A673 (cell line): Measurements from ENCODE around the gene NEMP1. TPM values are rescaled to one million over a fixed set of nuclear protein-coding genes. Genes with fewer than 3 reads are reported as not detected.

Source experiments
- BruUV-seq: library from RNA; stranded (reverse); fragments of 400-500 nt; replicated peaks from 2 replicates; lab custom pipeline; 2021; lab: Mats Ljungman, UMichigan
- CTCF ChIA-PET: fragments of 300-600 bp; sonication (Branson Sonifier 250); formaldehyde crosslinking; loops from one replicate; lab custom pipeline; 2022; ENCODE audit warnings: antibody characterized with exemption; lab: Charles Lee
- POLR2A ChIA-PET: fragments of 300-600 bp; sonication (Branson Sonifier 250); formaldehyde crosslinking; loops from one replicate; lab custom pipeline; 2022; ENCODE audit warnings: antibody characterized with exemption; ENCODE audit not compliant: low non-redundant PET; lab: Charles Lee
- DNase-seq: peaks from one replicate; pipeline ENCODE4 v3.0.0-alpha.2; 2015; ENCODE audit warnings: low spot score
- H3K27ac ChIP-seq: fragments of 200-600 bp; sonication (generic); 2 replicates; pipeline ENCODE4 v1.5.1; 2016; ENCODE audit warnings: mixed run types, low read depth, mild to moderate bottlenecking, mixed read lengths, antibody characterized with exemption, low read length; ENCODE audit not compliant: poor library complexity, severe bottlenecking
- H3K27me3 ChIP-seq: fragments of 200-600 bp; sonication (generic); replicated peaks from 2 replicates; pipeline ENCODE4 v1.6.1; 2017; ENCODE audit warnings: mixed run types, low read depth, mild to moderate bottlenecking, mixed read lengths, antibody characterized with exemption, low read length; ENCODE audit not compliant: insufficient read depth, poor library complexity
- H3K36me3 ChIP-seq: fragments of 200-600 bp; sonication (generic); 2 replicates; pipeline ENCODE4 v1.6.1; 2016; ENCODE audit warnings: mixed run types, mild to moderate bottlenecking, mixed read lengths, antibody characterized with exemption, low read length; ENCODE audit not compliant: insufficient read depth, poor library complexity, severe bottlenecking
- H3K4me1 ChIP-seq: fragments of 200-600 bp; sonication (generic); 2 replicates; pipeline ENCODE4 v1.6.1; 2017; ENCODE audit warnings: mixed run types, mild to moderate bottlenecking, mixed read lengths, antibody characterized with exemption, low read length; ENCODE audit not compliant: insufficient read depth, poor library complexity, severe bottlenecking
- H3K4me3 ChIP-seq: fragments of 200-600 bp; sonication (generic); 2 replicates; pipeline ENCODE4 v1.5.1; 2016; ENCODE audit warnings: low read depth, mixed run types, mild to moderate bottlenecking, mixed read lengths, low read length; ENCODE audit not compliant: poor library complexity, severe bottlenecking
- H3K9me3 ChIP-seq: fragments of 200-600 bp; sonication (generic); 2 replicates; pipeline ENCODE4 v1.6.1; 2016; ENCODE audit warnings: mixed run types, low read depth, mild to moderate bottlenecking, mixed read lengths, antibody characterized with exemption, low read length; ENCODE audit not compliant: poor library complexity, severe bottlenecking
- EZH2 ChIP-seq: fragments of 200-600 bp; sonication (generic); IDR thresholded peaks from 2 replicates; pipeline ENCODE4 v1.6.1; 2017; ENCODE audit warnings: borderline replicate concordance, low read depth, mild to moderate bottlenecking, mixed read lengths, antibody characterized with exemption, low read length; ENCODE audit not compliant: poor library complexity, severe bottlenecking
- intact Hi-C: fragments of 100-400 bp; cut with micrococcal nuclease; formaldehyde crosslinking; loops from one replicate; pipeline ENCODE4 v1.10.0; 2022; ENCODE audit not compliant: unreplicated experiment
- total RNA-seq: library from RNA; stranded (reverse); gene quantifications from 2 replicates; pipeline ENCODE4 v1.2.3, GENCODE V29; 2021
- TF ChIP-seq, protein P1 (sequence below): fragments of 300-800, 200-600 bp; sonication (generic); conservative IDR thresholded peaks from 2 replicates; pipeline ENCODE4 v1.5.1; 2017; ENCODE audit warnings: low read depth, mild to moderate bottlenecking, antibody characterized with exemption, low read length, moderate library complexity, mixed read lengths

The NEMP1 gene
- total RNA-seq, 1 experiment from 2014 or later: 68.6 TPM

DNA sequence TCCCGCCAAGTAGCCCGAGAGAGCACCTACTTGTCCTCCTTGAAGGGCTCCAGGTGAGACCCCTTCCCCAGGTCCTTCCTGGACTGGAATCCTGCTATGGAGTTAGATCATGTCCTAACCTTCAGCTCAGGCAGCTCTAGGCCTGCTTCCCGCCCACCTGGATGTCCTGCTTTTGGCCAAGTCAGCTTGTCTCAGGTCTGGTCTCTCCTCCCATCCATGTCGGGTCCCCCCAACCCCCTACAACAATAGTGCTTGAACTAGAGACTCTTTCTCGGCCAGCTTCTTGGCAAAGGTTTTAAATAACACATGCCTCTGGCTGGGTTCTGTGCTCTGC lies 13.9 kb upstream of the NEMP1 start:
- Histone ChIP-seq H3K36me3 (peaks cover 64% of the 10 kb centered on the region), H3K4me3 (peak overlapping the region; percentile 93), H3K4me1 (peaks cover 46% of the 10 kb centered on the region), H3K9me3 (no peaks in the 10 kb centered on the region), H3K27ac (peak overlapping the region; percentile 75), H3K27me3 (no peaks in the 10 kb centered on the region)
- intact Hi-C loops: no loop called here
- no peak for TF ChIP-seq EZH2
- TF ChIP-seq, protein P1, sequence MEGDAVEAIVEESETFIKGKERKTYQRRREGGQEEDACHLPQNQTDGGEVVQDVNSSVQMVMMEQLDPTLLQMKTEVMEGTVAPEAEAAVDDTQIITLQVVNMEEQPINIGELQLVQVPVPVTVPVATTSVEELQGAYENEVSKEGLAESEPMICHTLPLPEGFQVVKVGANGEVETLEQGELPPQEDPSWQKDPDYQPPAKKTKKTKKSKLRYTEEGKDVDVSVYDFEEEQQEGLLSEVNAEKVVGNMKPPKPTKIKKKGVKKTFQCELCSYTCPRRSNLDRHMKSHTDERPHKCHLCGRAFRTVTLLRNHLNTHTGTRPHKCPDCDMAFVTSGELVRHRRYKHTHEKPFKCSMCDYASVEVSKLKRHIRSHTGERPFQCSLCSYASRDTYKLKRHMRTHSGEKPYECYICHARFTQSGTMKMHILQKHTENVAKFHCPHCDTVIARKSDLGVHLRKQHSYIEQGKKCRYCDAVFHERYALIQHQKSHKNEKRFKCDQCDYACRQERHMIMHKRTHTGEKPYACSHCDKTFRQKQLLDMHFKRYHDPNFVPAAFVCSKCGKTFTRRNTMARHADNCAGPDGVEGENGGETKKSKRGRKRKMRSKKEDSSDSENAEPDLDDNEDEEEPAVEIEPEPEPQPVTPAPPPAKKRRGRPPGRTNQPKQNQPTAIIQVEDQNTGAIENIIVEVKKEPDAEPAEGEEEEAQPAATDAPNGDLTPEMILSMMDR: no peak
- POLR2A ChIA-PET: interaction anchor here (0.6 to 1.4 kb wide), 2 partner anchors 13 to 82 kb away, joined by 3 read pairs; no protein-coding TSS in a partner anchor
- no TSS peak for BruUV-seq
- DNase-seq: no peak
- CTCF ChIA-PET: interaction anchor here (1.5 to 3.1 kb wide), 2 partner anchors 23 to 456 kb away, joined by 3 to 23 read pairs; no protein-coding TSS in a partner anchor

DNA sequence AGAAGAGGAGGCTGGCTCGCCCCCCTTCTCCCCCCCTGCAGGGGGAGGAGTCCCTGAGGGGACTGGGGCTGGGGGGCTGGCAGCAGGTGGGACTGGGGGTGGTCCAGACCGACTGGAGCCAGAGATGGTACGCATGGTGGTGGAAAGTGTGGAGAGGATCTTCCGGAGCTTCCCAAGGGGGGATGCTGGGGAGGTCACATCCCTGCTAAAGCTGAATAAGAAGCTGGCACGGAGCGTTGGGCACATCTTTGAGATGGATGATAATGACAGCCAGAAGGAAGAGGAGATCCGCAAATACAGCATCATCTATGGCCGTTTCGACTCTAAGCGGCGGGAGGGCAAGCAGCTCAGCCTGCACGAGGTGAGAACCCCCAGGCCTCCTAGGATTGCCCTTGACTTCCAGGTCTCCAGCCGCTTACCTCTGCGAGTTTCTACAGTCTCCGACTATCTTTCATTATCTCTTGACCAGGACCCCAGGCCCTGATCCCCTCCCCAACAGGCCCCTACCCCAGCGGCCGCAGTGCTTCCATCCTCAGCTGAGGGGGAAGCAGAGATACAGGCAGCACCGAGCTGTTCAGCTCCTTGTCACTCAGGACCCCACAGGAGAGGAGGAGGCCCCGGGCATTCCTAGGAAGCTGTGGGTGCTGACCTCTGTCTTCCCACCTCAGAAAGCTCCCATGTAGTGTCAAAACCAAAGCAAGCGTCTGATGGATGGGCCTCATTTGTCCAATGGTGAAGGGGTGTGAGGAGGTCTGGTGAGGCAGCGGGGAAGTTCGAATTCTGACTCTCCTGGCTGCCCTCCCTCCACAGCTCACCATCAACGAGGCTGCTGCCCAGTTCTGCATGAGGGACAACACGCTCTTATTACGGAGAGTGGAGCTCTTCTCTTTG lies 13.3 kb upstream of the NEMP1 start:
- no peaks in the 10 kb centered on the region for H3K27me3 ChIP-seq
- no peak for DNase-seq
- TF ChIP-seq, protein P1: no peak
- TF ChIP-seq EZH2: no peak
- no peaks in the 10 kb centered on the region for H3K9me3 ChIP-seq
- CTCF ChIA-PET: interaction anchor here (1.5 to 3.1 kb wide), 2 partner anchors 22 to 455 kb away, joined by 3 to 23 read pairs; no protein-coding TSS in a partner anchor
- peak overlapping the region; percentile 75 for H3K27ac ChIP-seq
- no TSS peak for BruUV-seq
- peak overlapping the region; percentile 93 for H3K4me3 ChIP-seq
- H3K4me1 ChIP-seq: peaks cover 46% of the 10 kb centered on the region
- intact Hi-C loops: no loop called here
- peaks cover 60% of the 10 kb centered on the region for H3K36me3 ChIP-seq
- POLR2A ChIA-PET: interaction anchor here (0.6 to 1.4 kb wide), 2 partner anchors 12 to 81 kb away, joined by 3 read pairs; no protein-coding TSS in a partner anchor

DNA sequence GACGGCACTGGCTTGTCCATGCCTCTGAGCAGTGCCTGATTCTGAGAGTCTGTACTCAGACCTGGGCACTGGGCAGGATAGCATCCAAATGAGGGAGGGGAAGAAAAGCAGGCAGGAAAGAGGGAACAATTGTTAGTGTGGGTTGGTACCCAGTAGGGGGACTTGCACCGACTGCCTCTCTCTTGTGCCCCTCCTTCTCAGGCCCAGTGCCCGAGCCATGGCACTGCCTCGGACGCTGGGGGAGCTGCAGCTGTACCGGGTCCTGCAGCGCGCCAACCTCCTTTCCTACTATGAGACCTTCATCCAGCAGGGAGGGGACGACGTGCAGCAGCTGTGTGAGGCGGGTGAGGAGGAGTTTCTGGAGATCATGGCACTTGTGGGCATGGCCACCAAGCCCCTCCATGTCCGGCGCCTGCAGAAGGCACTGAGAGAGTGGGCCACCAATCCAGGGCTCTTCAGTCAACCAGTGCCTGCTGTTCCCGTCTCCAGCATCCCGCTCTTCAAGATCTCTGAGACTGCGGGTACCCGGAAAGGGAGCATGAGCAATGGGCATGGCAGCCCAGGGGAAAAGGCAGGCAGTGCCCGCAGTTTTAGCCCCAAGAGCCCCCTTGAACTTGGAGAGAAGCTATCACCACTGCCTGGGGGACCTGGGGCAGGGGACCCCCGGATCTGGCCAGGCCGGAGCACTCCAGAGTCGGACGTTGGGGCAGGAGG lies 12.5 kb upstream of the NEMP1 start:
- peaks cover 52% of the 10 kb centered on the region for H3K36me3 ChIP-seq

More for the DNA sequence above, 12.5 kb upstream of the NEMP1 start:
- Histone ChIP-seq H3K4me1 (peaks cover 51% of the 10 kb centered on the region), H3K27me3 (no peaks in the 10 kb centered on the region), H3K9me3 (no peaks in the 10 kb centered on the region), H3K27ac (peak overlapping the region; percentile 75), H3K4me3 (peak overlapping the region; percentile 93)
- no peak for TF ChIP-seq EZH2
- TF ChIP-seq, protein P1: no peak
- peak; percentile 58 for DNase-seq
- CTCF ChIA-PET: interaction anchor here (2.0 kb wide), 1 partner anchor 22 kb away, joined by 9 read pairs; no protein-coding TSS in a partner anchor
- POLR2A ChIA-PET: no interaction called here
- no TSS peak for BruUV-seq
- intact Hi-C loops: no loop called here
